RWPE2 (cell line): Measurements from ENCODE around the gene FAM32A.

Source experiments
- ATAC-seq: fragments of 200-7000 bp; cut with Tn5 transposase; 3 replicates; pipeline ENCODE4 v1.9.1; 2021; ENCODE audit warnings: low read depth
- DNase-seq: peaks from one replicate; pipeline ENCODE4 v3.0.0-alpha.2; 2020; ENCODE audit warnings: low spot score
- H3K27ac ChIP-seq: fragments of 450-650 bp; 2 replicates; pipeline ENCODE4 v1.5.1; 2017; ENCODE audit warnings: mild to moderate bottlenecking; ENCODE audit not compliant: poor library complexity, severe bottlenecking
- H3K27me3 ChIP-seq: fragments of 250-450 bp; sonication (Bioruptor Pico); 2 replicates; pipeline ENCODE4 v1.5.1; 2021; ENCODE audit warnings: mild to moderate bottlenecking, moderate library complexity; ENCODE audit not compliant: insufficient read depth, poor library complexity, severe bottlenecking
- H3K36me3 ChIP-seq: fragments of 250-450 bp; sonication (Bioruptor Pico); 2 replicates; pipeline ENCODE4 v1.5.1; 2020; ENCODE audit warnings: low read depth, mild to moderate bottlenecking, moderate library complexity
- H3K4me1 ChIP-seq: fragments of 250-450 bp; sonication (Bioruptor Pico); 2 replicates; pipeline ENCODE4 v1.5.1; 2021; ENCODE audit warnings: mild to moderate bottlenecking, moderate library complexity; ENCODE audit not compliant: insufficient read depth, poor library complexity, severe bottlenecking
- H3K4me3 ChIP-seq: fragments of 250-450 bp; sonication (Bioruptor Pico); 2 replicates; pipeline ENCODE4 v1.5.1; 2021; ENCODE audit warnings: mild to moderate bottlenecking, moderate library complexity; ENCODE audit not compliant: severe bottlenecking
- H3K9me3 ChIP-seq: fragments of 250-450 bp; sonication (Bioruptor Pico); 2 replicates; pipeline ENCODE4 v1.5.1; 2021; ENCODE audit warnings: mild to moderate bottlenecking, moderate library complexity; ENCODE audit not compliant: severe bottlenecking
- CTCF ChIP-seq: fragments of 450-650 bp; IDR thresholded peaks from one replicate; pipeline ENCODE4 v1.5.1; 2017; ENCODE audit warnings: mild to moderate bottlenecking, moderate library complexity; ENCODE audit not compliant: poor library complexity, severe bottlenecking

The FAM32A gene

GRCh38 chr19:16203256-16204004 is 18.2 kb downstream of the FAM32A start:
- Histone ChIP-seq H3K27ac (no peak overlapping the region), H3K9me3 (no peaks in the 10 kb centered on the region), H3K27me3 (no peaks in the 10 kb centered on the region), H3K4me1 (no peaks in the 10 kb centered on the region), H3K4me3 (no peak overlapping the region), H3K36me3 (peaks cover 31% of the 10 kb centered on the region)
- no peak for TF ChIP-seq CTCF
- no peak for ATAC-seq
- DNase-seq: no peak

- Histone ChIP-seq H3K36me3 (peaks cover 36% of the 10 kb centered on the region), H3K4me1 (no peaks in the 10 kb centered on the region), H3K27ac (no peak overlapping the region), H3K4me3 (no peak overlapping the region), H3K27me3 (no peaks in the 10 kb centered on the region), H3K9me3 (no peaks in the 10 kb centered on the region)
- DNase-seq: no peak
- no peak for TF ChIP-seq CTCF
- ATAC-seq: no peak
Observed at GRCh38 chr19:16204005-16204294, 18.7 kb downstream of the FAM32A start.

DNA sequence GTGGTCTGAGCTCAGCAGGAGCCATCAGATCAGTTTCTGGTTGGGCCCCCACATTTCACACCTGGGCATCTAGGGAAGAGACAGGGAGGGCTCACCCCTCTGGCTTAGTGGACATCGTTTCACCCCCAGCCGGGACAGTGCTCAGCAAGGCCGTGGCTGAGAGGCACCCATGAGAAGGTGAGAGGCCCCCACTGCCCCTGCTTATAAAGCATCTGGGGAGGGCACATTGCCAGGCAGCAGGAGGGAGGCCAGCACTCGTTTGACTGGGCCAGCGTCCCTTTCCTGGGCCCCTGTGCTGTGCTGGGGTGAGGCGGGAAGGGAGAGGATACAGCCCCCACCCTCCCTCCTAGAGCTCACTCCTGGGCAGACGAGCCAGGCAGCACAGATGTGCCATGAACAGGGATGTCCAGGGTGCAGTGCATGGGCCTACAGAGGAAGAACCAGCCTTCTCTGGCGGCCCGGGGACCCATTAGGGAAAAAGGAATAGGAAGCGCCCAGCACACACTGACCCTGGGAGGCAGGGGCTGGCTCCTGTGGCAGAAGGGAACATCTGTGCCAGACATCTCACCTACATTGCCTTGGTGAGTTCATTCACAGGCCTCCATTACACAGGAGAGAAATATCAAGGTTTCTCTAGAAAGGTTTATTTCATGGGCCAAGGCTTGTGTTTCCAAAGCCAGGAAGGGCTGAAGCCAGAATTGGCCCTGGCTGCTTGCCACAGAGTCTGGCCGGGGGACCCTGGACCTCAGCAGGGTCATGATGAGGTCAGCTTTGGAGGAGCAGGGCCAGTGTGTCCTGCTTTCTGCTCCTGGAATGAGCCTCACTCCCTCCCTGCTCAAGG is 20.2 kb downstream of the FAM32A start:
- H3K9me3 ChIP-seq: no peaks in the 10 kb centered on the region
- DNase-seq: no peak
- no peak for TF ChIP-seq CTCF
- no peak overlapping the region for H3K27ac ChIP-seq
- no peak overlapping the region for H3K4me3 ChIP-seq
- H3K36me3 ChIP-seq: peaks cover 48% of the 10 kb centered on the region
- no peaks in the 10 kb centered on the region for H3K27me3 ChIP-seq
- H3K4me1 ChIP-seq: no peaks in the 10 kb centered on the region
- ATAC-seq: no peak

GRCh38 chr19:16206046-16206605 is 20.9 kb downstream of the FAM32A start:
- Histone ChIP-seq H3K9me3 (no peaks in the 10 kb centered on the region), H3K27ac (no peak overlapping the region), H3K36me3 (peaks cover 51% of the 10 kb centered on the region), H3K4me1 (no peaks in the 10 kb centered on the region), H3K27me3 (no peaks in the 10 kb centered on the region), H3K4me3 (no peak overlapping the region)
- ATAC-seq: no peak
- TF ChIP-seq CTCF: no peak
- no peak for DNase-seq
